Measurements from ENCODE around the gene MAP3K8.
A peak's percentile ranks its signal among the peaks of the same experiment; 100 is the strongest.

The MAP3K8 gene

DNA sequence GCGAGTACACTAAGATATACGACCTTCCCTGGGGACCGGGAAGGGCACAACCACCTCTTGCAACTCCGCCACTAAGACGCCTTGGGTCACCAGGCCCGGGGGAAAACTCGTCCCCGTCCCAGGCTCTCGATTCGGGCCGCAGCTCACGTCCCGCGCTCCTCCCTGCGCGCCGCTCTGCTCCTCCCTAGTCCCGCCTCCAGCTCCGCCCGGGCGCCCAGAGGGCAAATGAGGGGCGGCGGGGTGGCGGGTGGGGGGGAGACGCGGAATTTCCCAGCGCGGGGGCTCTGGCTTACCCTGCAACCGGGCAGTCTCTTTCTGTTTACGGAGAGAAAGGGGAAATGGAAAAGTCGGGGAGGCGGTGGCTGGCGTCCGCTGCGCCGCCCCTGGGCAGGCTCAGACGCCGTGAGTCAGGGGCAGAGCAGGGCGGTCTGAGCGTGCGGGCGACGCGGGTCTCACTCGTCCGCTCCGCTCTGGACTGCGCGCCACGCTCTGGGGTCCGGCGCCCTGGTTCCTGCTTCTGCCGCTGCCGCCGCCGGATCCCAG, at the start of gene MAP3K8:
Gene MAP3K8, plus strand, starts transcription at position 455 of the 543 bp plus-strand sequence. CDS start 4,755 bp downstream, outside the sequence.
- Histone ChIP-seq H3K9me3 (ENCODE audit: control insufficient read depth in 1 of 2, low read length in 2 of 2) (no peaks in the 10 kb centered on the region), H3K27ac (ENCODE audit: low read length) (peak within 1 kb of the TSS; percentile 96), H3K4me3 (ENCODE audit: low read depth in 1 of 2, low read length in 2 of 2) (peak within 1 kb of the TSS; percentile 83 to 95), H3K36me3 (ENCODE audit: control insufficient read depth in 1 of 2, insufficient read depth in 2 of 2, low read length in 2 of 2) (peaks cover 4 to 12% of the 10 kb centered on the region in 2 donors), H3K27me3 (ENCODE audit: low read depth, low read length) (no peaks in the 10 kb centered on the region), H3K4me1 (ENCODE audit: control insufficient read depth in 1 of 2, insufficient read depth in 2 of 2, low read length in 2 of 2) (peaks cover 8 to 17% of the 10 kb centered on the region in 2 donors)

- Histone ChIP-seq H3K4me1 (ENCODE audit: control insufficient read depth in 1 of 2, insufficient read depth in 2 of 2, low read length in 2 of 2) (peaks cover 0 to 15% of the 10 kb centered on the region in 2 donors), H3K9me3 (ENCODE audit: control insufficient read depth in 1 of 2, low read length in 2 of 2) (no peaks in the 10 kb centered on the region), H3K27me3 (ENCODE audit: low read depth, low read length) (no peaks in the 10 kb centered on the region), H3K4me3 (ENCODE audit: low read depth in 1 of 2, low read length in 2 of 2) (no peak overlapping the region), H3K36me3 (ENCODE audit: control insufficient read depth in 1 of 2, insufficient read depth in 2 of 2, low read length in 2 of 2) (no peaks in the 10 kb centered on the region), H3K27ac (ENCODE audit: low read length) (no peak overlapping the region)
These were observed 49.2 kb upstream of the MAP3K8 start for GRCh38 chr10:30384701-30385201.

- no peaks in the 10 kb centered on the region for H3K27me3 ChIP-seq (ENCODE audit: low read depth, low read length)
- no peak overlapping the region for H3K4me3 ChIP-seq (ENCODE audit: low read depth in 1 of 2, low read length in 2 of 2)
These were observed 47.0 kb upstream of the MAP3K8 start for GRCh38 chr10:30386801-30387588.

DNA sequence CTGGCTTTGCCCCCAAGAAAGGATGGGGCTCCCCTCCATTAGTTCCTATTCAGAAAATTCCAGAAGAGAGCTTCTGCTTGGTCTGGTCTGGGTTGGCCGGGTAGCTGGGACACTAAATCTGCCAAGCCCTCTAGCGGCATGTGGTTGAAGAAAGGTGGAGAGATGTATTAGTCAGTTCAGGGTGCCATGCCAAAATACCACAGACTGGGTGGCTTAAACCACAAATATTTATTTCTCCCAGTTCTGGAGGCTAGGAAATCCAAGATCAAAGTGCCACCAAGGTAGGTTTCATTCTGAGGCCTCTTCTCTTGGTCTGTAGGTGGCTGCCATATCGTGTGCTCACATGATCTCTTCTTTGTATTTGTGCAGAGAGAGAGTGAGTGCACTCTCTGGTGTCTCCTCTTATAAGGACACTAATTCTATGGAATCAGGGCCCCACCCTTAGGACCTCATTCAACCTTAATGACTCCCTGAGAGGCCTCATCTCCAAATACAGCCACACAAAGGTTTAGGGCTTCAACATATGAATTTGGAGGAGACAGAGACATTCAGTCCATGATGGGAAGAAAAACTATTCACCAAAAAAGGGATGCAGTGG, 46.2 kb upstream of the MAP3K8 start:
- peaks cover 0 to 15% of the 10 kb centered on the region in 2 donors for H3K4me1 ChIP-seq (ENCODE audit: control insufficient read depth in 1 of 2, insufficient read depth in 2 of 2, low read length in 2 of 2)
- no peaks in the 10 kb centered on the region for H3K27me3 ChIP-seq (ENCODE audit: low read depth, low read length)
- H3K36me3 ChIP-seq (ENCODE audit: control insufficient read depth in 1 of 2, insufficient read depth in 2 of 2, low read length in 2 of 2): no peaks in the 10 kb centered on the region
- no peak overlapping the region for H3K4me3 ChIP-seq (ENCODE audit: low read depth in 1 of 2, low read length in 2 of 2)
- H3K27ac ChIP-seq (ENCODE audit: low read length): no peak overlapping the region
- H3K9me3 ChIP-seq (ENCODE audit: control insufficient read depth in 1 of 2, low read length in 2 of 2): no peaks in the 10 kb centered on the region

More at GRCh38 chr10:30386801-30387588, 47.0 kb upstream of the MAP3K8 start:
- no peaks in the 10 kb centered on the region for H3K9me3 ChIP-seq (ENCODE audit: control insufficient read depth in 1 of 2, low read length in 2 of 2)
- no peak overlapping the region for H3K27ac ChIP-seq (ENCODE audit: low read length)
- peaks cover 0 to 15% of the 10 kb centered on the region in 2 donors for H3K4me1 ChIP-seq (ENCODE audit: control insufficient read depth in 1 of 2, insufficient read depth in 2 of 2, low read length in 2 of 2)
- no peaks in the 10 kb centered on the region for H3K36me3 ChIP-seq (ENCODE audit: control insufficient read depth in 1 of 2, insufficient read depth in 2 of 2, low read length in 2 of 2)

GRCh38 chr10:30389543-30389942, 44.4 kb upstream of the MAP3K8 start:
- no peaks in the 10 kb centered on the region for H3K36me3 ChIP-seq (ENCODE audit: control insufficient read depth in 1 of 2, insufficient read depth in 2 of 2, low read length in 2 of 2)
- no peaks in the 10 kb centered on the region for H3K27me3 ChIP-seq (ENCODE audit: low read depth, low read length)
- H3K4me3 ChIP-seq (ENCODE audit: low read depth in 1 of 2, low read length in 2 of 2): no peak overlapping the region
- no peaks in the 10 kb centered on the region for H3K9me3 ChIP-seq (ENCODE audit: control insufficient read depth in 1 of 2, low read length in 2 of 2)
- peaks cover 0 to 4% of the 10 kb centered on the region in 2 donors for H3K4me1 ChIP-seq (ENCODE audit: control insufficient read depth in 1 of 2, insufficient read depth in 2 of 2, low read length in 2 of 2)
- no peak overlapping the region for H3K27ac ChIP-seq (ENCODE audit: low read length)

GRCh38 chr10:30390207-30390606, 43.8 kb upstream of the MAP3K8 start:
- no peaks in the 10 kb centered on the region for H3K9me3 ChIP-seq (ENCODE audit: control insufficient read depth in 1 of 2, low read length in 2 of 2)
- H3K4me1 ChIP-seq (ENCODE audit: control insufficient read depth in 1 of 2, insufficient read depth in 2 of 2, low read length in 2 of 2): no peaks in the 10 kb centered on the region
- no peaks in the 10 kb centered on the region for H3K27me3 ChIP-seq (ENCODE audit: low read depth, low read length)
- no peak overlapping the region for H3K4me3 ChIP-seq (ENCODE audit: low read depth in 1 of 2, low read length in 2 of 2)
- H3K36me3 ChIP-seq (ENCODE audit: control insufficient read depth in 1 of 2, insufficient read depth in 2 of 2, low read length in 2 of 2): no peaks in the 10 kb centered on the region
- H3K27ac ChIP-seq (ENCODE audit: low read length): no peak overlapping the region

DNA sequence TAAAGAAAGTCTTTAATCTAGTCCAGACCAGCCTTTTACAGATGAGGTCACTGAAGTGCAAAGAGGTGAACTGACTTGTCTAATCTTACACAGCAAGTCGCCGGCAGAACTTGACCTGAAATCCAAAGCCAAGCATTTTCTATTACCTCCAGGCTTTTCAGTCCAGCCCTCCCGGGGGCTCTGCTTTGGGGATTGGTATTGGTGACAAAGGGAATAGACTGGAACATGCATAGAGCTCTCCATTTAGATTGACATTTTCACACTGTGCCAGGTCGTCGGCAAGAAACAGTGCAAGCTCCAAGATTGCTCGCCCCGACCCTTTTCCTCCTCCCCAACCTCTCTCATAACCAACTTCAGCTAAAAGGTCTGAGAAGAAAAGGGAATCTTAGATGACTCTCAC, 42.7 kb upstream of the MAP3K8 start:
- H3K27me3 ChIP-seq (ENCODE audit: low read depth, low read length): no peaks in the 10 kb centered on the region
- no peaks in the 10 kb centered on the region for H3K9me3 ChIP-seq (ENCODE audit: control insufficient read depth in 1 of 2, low read length in 2 of 2)
- H3K4me1 ChIP-seq (ENCODE audit: control insufficient read depth in 1 of 2, insufficient read depth in 2 of 2, low read length in 2 of 2): no peaks in the 10 kb centered on the region
- no peak overlapping the region for H3K4me3 ChIP-seq (ENCODE audit: low read depth in 1 of 2, low read length in 2 of 2)
- no peaks in the 10 kb centered on the region for H3K36me3 ChIP-seq (ENCODE audit: control insufficient read depth in 1 of 2, insufficient read depth in 2 of 2, low read length in 2 of 2)
- H3K27ac ChIP-seq (ENCODE audit: low read length): no peak overlapping the region

DNA sequence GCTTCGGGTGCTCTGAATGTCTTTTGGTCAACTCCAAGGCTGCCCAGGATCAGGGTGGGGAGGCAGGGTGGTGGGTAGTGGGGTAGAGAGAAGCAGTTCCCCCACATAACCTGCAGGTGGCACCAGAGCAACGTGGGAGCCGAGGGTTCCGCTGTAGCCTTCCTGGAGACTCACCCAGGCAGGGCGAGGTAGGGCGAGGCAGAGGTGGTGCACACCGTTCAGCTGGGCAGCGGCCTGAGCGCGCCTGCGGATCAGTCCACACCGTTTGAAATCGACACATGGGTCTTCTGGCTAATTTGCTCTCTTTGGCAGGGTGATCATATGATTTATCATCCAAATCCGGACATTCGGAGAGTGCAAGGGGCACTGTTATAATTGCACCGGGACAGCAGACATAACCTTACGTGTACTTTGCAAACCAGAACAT, 41.4 kb upstream of the MAP3K8 start:
- H3K36me3 ChIP-seq (ENCODE audit: control insufficient read depth in 1 of 2, insufficient read depth in 2 of 2, low read length in 2 of 2): no peaks in the 10 kb centered on the region

GRCh38 chr10:30396293-30396692, 37.7 kb upstream of the MAP3K8 start:
- Histone ChIP-seq H3K9me3 (ENCODE audit: control insufficient read depth in 1 of 2, low read length in 2 of 2) (no peaks in the 10 kb centered on the region), H3K4me3 (ENCODE audit: low read depth in 1 of 2, low read length in 2 of 2) (no peak overlapping the region), H3K4me1 (ENCODE audit: control insufficient read depth in 1 of 2, insufficient read depth in 2 of 2, low read length in 2 of 2) (no peaks in the 10 kb centered on the region), H3K36me3 (ENCODE audit: control insufficient read depth in 1 of 2, insufficient read depth in 2 of 2, low read length in 2 of 2) (no peaks in the 10 kb centered on the region), H3K27me3 (ENCODE audit: low read depth, low read length) (no peaks in the 10 kb centered on the region), H3K27ac (ENCODE audit: low read length) (no peak overlapping the region)

More for the DNA sequence above, 41.4 kb upstream of the MAP3K8 start:
- H3K27ac ChIP-seq (ENCODE audit: low read length): no peak overlapping the region
- peak overlapping the region; percentile 24 to 52 for H3K4me3 ChIP-seq (ENCODE audit: low read depth in 1 of 2, low read length in 2 of 2)
- H3K9me3 ChIP-seq (ENCODE audit: control insufficient read depth in 1 of 2, low read length in 2 of 2): no peaks in the 10 kb centered on the region
- no peaks in the 10 kb centered on the region for H3K27me3 ChIP-seq (ENCODE audit: low read depth, low read length)
- no peaks in the 10 kb centered on the region for H3K4me1 ChIP-seq (ENCODE audit: control insufficient read depth in 1 of 2, insufficient read depth in 2 of 2, low read length in 2 of 2)

- no peak overlapping the region for H3K4me3 ChIP-seq (ENCODE audit: low read depth in 1 of 2, low read length in 2 of 2)
- H3K36me3 ChIP-seq (ENCODE audit: control insufficient read depth in 1 of 2, insufficient read depth in 2 of 2, low read length in 2 of 2): no peaks in the 10 kb centered on the region
- H3K4me1 ChIP-seq (ENCODE audit: control insufficient read depth in 1 of 2, insufficient read depth in 2 of 2, low read length in 2 of 2): no peaks in the 10 kb centered on the region
- H3K27me3 ChIP-seq (ENCODE audit: low read depth, low read length): no peaks in the 10 kb centered on the region
- no peak overlapping the region for H3K27ac ChIP-seq (ENCODE audit: low read length)
- no peaks in the 10 kb centered on the region for H3K9me3 ChIP-seq (ENCODE audit: control insufficient read depth in 1 of 2, low read length in 2 of 2)
These were observed 37.3 kb upstream of the MAP3K8 start for GRCh38 chr10:30396698-30397097.

DNA sequence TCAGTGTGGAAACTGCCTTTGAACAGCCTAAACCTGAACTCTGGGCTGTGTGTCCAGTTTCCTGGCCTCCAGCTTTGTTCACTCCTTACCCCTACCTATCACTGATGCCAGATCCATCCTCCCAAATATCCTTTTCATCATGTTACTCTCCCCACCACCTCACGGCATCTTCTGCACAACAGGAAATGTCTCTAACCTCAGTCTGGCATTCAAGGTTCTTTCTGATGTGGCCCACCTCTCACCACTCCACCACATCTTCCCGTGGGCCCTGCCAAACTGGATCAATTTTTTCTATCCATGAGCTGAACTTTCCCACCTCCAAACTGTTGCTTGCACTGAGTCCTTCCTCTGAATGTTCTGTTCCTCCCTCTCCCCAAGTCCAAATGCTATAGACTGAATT, 35.8 kb upstream of the MAP3K8 start:
- no peaks in the 10 kb centered on the region for H3K9me3 ChIP-seq (ENCODE audit: control insufficient read depth in 1 of 2, low read length in 2 of 2)

More for the DNA sequence above, 35.8 kb upstream of the MAP3K8 start:
- Histone ChIP-seq H3K4me1 (ENCODE audit: control insufficient read depth in 1 of 2, insufficient read depth in 2 of 2, low read length in 2 of 2) (no peaks in the 10 kb centered on the region), H3K27me3 (ENCODE audit: low read depth, low read length) (no peaks in the 10 kb centered on the region), H3K27ac (ENCODE audit: low read length) (no peak overlapping the region), H3K36me3 (ENCODE audit: control insufficient read depth in 1 of 2, insufficient read depth in 2 of 2, low read length in 2 of 2) (no peaks in the 10 kb centered on the region), H3K4me3 (ENCODE audit: low read depth in 1 of 2, low read length in 2 of 2) (no peak overlapping the region)
